ENCODE results near the gene CRIP1. TPM values are rescaled to one million over a fixed set of nuclear protein-coding genes. Genes with fewer than 3 reads are reported as not detected.

The CRIP1 gene
- total and polyA plus RNA-seq, 2 experiments from 2014 or later, result 0.80 to 8.4 TPM

DNA sequence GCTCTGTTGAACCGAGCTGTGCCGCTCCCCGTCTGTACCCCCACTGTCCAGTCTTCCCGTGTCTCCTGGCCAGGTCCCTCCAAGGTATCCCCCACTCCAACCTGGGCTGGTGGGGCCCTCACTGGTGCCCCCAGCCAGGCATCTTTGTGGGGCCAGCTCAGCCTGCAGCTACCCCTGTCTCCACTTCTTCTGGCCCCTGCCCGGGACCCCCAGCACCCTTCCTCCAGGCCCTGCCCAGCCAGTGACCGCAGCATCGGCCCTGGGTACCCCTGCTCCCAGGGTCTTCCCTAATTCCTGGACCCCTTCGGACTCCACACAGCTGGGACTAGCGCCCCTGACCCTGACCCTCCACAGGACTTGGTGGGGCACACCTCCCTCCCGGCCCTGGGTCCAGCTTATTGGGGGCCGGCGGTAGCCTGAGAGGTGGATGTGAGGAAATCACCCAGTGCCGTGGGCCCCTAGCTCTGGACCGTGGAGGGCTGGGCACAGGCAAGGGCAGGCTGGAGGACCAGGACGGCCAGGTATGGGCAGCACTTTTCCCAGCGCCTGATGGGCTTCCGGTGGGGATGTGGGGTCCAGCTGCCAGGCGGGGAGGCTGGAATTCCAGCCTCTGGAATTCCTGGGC lies 4.1 kb upstream of the CRIP1 start:
- no peaks in the 10 kb centered on the region for H4K20me1 ChIP-seq (replicated peaks; ENCODE audit: insufficient read depth)
- no peaks in the 10 kb centered on the region for H3K36me3 Mint-ChIP-seq (ENCODE audit: low read depth)
- peaks cover 15% of the 10 kb centered on the region; the same call in 2 of the 3 replicates for H3K4me1 Mint-ChIP-seq
- H3K4me3 ChIP-seq, result no peak overlapping the region
- no peak overlapping the region for H3K27ac ChIP-seq (ENCODE audit: low read depth)
- peaks cover 70% of the 10 kb centered on the region for H3K27me3 Mint-ChIP-seq (ENCODE audit: insufficient read depth, low read depth, poor library complexity)
- peak overlapping the region; percentile 70; the same call in 1 of the 2 replicates for H3K27ac Mint-ChIP-seq
- peak overlapping the region; percentile 67; the same call in 1 of the 3 replicates for H3K4me3 Mint-ChIP-seq
- no peaks in the 10 kb centered on the region for H3K36me3 ChIP-seq (ENCODE audit: insufficient read depth)
- H2AFZ ChIP-seq, result no peak overlapping the region
- H3K27me3 ChIP-seq (ENCODE audit: insufficient read depth), result peaks cover 93% of the 10 kb centered on the region
- H3K9me2 ChIP-seq (ENCODE audit: insufficient read depth), result no peaks in the 10 kb centered on the region
- H3K4me1 ChIP-seq (ENCODE audit: insufficient read depth), result peaks cover 8% of the 10 kb centered on the region; the same call in 1 of the 2 replicates
- no peaks in the 10 kb centered on the region for H3F3A ChIP-seq (replicated peaks; ENCODE audit: low read depth)
- no peak for ATAC-seq
- TF ChIP-seq STAT1 (IDR thresholded peaks at IDR 0.05; ENCODE audit: unreplicated experiment) (no peak), EZH2 (IDR thresholded peaks at IDR 0.05; ENCODE audit: low read depth, unreplicated experiment) (no peak)
- TF ChIP-seq, protein P1, sequence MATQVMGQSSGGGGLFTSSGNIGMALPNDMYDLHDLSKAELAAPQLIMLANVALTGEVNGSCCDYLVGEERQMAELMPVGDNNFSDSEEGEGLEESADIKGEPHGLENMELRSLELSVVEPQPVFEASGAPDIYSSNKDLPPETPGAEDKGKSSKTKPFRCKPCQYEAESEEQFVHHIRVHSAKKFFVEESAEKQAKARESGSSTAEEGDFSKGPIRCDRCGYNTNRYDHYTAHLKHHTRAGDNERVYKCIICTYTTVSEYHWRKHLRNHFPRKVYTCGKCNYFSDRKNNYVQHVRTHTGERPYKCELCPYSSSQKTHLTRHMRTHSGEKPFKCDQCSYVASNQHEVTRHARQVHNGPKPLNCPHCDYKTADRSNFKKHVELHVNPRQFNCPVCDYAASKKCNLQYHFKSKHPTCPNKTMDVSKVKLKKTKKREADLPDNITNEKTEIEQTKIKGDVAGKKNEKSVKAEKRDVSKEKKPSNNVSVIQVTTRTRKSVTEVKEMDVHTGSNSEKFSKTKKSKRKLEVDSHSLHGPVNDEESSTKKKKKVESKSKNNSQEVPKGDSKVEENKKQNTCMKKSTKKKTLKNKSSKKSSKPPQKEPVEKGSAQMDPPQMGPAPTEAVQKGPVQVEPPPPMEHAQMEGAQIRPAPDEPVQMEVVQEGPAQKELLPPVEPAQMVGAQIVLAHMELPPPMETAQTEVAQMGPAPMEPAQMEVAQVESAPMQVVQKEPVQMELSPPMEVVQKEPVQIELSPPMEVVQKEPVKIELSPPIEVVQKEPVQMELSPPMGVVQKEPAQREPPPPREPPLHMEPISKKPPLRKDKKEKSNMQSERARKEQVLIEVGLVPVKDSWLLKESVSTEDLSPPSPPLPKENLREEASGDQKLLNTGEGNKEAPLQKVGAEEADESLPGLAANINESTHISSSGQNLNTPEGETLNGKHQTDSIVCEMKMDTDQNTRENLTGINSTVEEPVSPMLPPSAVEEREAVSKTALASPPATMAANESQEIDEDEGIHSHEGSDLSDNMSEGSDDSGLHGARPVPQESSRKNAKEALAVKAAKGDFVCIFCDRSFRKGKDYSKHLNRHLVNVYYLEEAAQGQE (IDR thresholded peaks at IDR 0.05; ENCODE audit: unreplicated experiment), result no peak
- TF ChIP-seq, protein P2, sequence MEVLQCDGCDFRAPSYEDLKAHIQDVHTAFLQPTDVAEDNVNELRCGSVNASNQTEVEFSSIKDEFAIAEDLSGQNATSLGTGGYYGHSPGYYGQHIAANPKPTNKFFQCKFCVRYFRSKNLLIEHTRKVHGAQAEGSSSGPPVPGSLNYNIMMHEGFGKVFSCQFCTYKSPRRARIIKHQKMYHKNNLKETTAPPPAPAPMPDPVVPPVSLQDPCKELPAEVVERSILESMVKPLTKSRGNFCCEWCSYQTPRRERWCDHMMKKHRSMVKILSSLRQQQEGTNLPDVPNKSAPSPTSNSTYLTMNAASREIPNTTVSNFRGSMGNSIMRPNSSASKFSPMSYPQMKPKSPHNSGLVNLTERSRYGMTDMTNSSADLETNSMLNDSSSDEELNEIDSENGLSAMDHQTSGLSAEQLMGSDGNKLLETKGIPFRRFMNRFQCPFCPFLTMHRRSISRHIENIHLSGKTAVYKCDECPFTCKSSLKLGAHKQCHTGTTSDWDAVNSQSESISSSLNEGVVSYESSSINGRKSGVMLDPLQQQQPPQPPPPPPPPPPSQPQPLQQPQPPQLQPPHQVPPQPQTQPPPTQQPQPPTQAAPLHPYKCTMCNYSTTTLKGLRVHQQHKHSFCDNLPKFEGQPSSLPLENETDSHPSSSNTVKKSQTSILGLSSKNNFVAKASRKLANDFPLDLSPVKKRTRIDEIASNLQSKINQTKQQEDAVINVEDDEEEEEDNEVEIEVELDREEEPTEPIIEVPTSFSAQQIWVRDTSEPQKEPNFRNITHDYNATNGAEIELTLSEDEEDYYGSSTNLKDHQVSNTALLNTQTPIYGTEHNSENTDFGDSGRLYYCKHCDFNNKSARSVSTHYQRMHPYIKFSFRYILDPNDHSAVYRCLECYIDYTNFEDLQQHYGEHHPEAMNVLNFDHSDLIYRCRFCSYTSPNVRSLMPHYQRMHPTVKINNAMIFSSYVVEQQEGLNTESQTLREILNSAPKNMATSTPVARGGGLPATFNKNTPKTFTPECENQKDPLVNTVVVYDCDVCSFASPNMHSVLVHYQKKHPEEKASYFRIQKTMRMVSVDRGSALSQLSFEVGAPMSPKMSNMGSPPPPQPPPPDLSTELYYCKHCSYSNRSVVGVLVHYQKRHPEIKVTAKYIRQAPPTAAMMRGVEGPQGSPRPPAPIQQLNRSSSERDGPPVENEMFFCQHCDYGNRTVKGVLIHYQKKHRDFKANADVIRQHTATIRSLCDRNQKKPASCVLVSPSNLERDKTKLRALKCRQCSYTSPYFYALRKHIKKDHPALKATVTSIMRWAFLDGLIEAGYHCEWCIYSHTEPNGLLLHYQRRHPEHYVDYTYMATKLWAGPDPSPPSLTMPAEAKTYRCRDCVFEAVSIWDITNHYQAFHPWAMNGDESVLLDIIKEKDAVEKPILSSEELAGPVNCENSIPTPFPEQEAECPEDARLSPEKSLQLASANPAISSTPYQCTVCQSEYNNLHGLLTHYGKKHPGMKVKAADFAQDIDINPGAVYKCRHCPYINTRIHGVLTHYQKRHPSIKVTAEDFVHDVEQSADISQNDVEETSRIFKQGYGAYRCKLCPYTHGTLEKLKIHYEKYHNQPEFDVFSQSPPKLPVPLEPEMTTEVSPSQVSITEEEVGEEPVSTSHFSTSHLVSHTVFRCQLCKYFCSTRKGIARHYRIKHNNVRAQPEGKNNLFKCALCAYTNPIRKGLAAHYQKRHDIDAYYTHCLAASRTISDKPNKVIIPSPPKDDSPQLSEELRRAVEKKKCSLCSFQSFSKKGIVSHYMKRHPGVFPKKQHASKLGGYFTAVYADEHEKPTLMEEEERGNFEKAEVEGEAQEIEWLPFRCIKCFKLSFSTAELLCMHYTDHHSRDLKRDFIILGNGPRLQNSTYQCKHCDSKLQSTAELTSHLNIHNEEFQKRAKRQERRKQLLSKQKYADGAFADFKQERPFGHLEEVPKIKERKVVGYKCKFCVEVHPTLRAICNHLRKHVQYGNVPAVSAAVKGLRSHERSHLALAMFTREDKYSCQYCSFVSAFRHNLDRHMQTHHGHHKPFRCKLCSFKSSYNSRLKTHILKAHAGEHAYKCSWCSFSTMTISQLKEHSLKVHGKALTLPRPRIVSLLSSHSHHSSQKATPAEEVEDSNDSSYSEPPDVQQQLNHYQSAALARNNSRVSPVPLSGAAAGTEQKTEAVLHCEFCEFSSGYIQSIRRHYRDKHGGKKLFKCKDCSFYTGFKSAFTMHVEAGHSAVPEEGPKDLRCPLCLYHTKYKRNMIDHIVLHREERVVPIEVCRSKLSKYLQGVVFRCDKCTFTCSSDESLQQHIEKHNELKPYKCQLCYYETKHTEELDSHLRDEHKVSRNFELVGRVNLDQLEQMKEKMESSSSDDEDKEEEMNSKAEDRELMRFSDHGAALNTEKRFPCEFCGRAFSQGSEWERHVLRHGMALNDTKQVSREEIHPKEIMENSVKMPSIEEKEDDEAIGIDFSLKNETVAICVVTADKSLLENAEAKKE (CRISPR knock-in tag; IDR thresholded peaks at IDR 0.05), result no peak
- no peak for DNase-seq (ENCODE audit: low spot score)
- no peaks in the 10 kb centered on the region for H3K9me3 Mint-ChIP-seq
- no peaks in the 10 kb centered on the region for H3K79me2 ChIP-seq (replicated peaks; ENCODE audit: insufficient read depth)
- no peak overlapping the region for H3K4me2 ChIP-seq

Measured in GM23338 (cell line).